HG02970 (cell line): ENCODE measurements around the gene CBLN3.
"Not testable (repeated sequence)": the region's sequence is repeated elsewhere in the genome, so short reads cannot be mapped to it uniquely, and the experiment has no call there.

Source experiments
- ATAC-seq: cut with Tn5 transposase; IDR thresholded peaks from one replicate; pipeline ENCODE4 v1.9.1; 2021; ENCODE audit warnings: mild to moderate bottlenecking, moderate library complexity, moderate number of reproducible peaks; ENCODE audit not compliant: unreplicated experiment, low FRiP score

The CBLN3 gene

GRCh38 chr14:24388474-24389179 lies 40.8 kb downstream of the CBLN3 start:
- ATAC-seq = no peak

- not testable (repeated sequence) for ATAC-seq
These were observed 41.9 kb downstream of the CBLN3 start for GRCh38 chr14:24387579-24387978.

GRCh38 chr14:24387009-24387345 lies 42.5 kb downstream of the CBLN3 start:
- ATAC-seq = no peak

- ATAC-seq = no peak
These were observed 43.9 kb downstream of the CBLN3 start for GRCh38 chr14:24385524-24385923.

- no peak for ATAC-seq
These were observed 45.3 kb downstream of the CBLN3 start for GRCh38 chr14:24384169-24384568.

- ATAC-seq = no peak
These were observed 47.5 kb downstream of the CBLN3 start for GRCh38 chr14:24382064-24382371.

- no peak for ATAC-seq
These were observed 48.0 kb downstream of the CBLN3 start for GRCh38 chr14:24381363-24382063.

- no peak for ATAC-seq
These were observed 49.3 kb downstream of the CBLN3 start for GRCh38 chr14:24379907-24380730.

- no peak for ATAC-seq
These were observed 50.2 kb downstream of the CBLN3 start for GRCh38 chr14:24378981-24379906.

- no peak for ATAC-seq
These were observed 51.1 kb downstream of the CBLN3 start for GRCh38 chr14:24378327-24378726.

GRCh38 chr14:24377657-24378056 lies 51.8 kb downstream of the CBLN3 start:
- ATAC-seq = no peak

GRCh38 chr14:24377126-24377525 lies 52.3 kb downstream of the CBLN3 start:
- ATAC-seq = no peak
